ENCODE data around the gene RNF187.

RNF187 gene

GRCh38 chr1:228511546-228512445, 24.6 kb downstream of the RNF187 start:
- no peak for DNase-seq

DNA sequence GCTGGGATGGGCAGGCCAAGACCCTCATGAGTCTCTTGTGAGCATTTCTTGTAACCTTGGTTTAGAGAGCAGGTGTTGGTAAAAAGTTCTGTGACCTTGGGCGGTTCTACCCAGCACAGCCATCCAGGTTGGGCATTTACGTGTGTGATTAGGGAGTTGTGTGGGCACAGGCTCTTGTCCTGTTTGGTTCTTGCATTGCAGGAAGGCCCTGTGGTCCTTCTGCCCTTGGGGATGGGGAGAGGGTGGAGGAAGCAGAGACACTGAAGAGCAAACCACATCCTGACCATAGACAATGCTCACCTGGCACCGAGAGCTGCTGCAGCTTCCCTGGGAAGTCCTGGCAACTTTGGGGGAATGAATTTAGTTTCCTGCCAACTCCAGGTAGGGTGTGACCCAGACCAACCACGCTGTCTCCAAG, 25.6 kb downstream of the RNF187 start:
- no peak for DNase-seq

DNA sequence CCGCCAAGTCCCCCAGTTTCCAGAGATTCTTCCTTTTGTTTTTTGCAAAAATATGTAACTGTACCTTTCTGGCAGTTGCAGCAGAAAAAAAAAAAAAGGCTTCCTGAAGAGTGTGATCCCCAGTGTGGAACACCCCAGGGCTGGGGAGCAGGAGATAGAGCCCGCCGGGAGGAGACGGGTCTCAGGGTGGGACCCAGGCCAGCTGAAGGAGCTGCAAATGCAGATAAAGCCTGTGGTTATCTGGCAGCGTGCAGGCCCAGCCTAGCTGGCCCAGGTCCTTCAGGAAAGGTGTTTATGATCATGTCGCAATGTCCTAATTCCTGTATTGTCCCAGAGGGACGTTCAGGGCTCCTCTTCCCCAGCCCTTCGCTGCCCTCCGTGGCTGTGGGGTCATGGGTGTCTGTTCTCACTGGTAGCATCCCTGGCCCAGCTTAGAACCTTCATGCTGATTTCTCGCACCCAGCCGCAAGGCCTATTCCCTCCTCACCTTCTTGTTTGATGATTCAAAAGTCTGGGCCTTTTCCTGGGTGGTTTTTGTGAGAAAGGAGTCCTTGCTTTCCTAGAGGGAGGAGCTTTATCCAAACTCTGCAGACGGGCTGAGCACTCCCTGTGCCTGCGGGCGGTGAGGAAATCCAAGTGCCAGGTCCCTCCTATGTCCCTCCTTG, 26.2 kb downstream of the RNF187 start:
- no peak for DNase-seq

- DNase-seq = no peak
Observed at GRCh38 chr1:228514421-228514820, 27.2 kb downstream of the RNF187 start.

DNA sequence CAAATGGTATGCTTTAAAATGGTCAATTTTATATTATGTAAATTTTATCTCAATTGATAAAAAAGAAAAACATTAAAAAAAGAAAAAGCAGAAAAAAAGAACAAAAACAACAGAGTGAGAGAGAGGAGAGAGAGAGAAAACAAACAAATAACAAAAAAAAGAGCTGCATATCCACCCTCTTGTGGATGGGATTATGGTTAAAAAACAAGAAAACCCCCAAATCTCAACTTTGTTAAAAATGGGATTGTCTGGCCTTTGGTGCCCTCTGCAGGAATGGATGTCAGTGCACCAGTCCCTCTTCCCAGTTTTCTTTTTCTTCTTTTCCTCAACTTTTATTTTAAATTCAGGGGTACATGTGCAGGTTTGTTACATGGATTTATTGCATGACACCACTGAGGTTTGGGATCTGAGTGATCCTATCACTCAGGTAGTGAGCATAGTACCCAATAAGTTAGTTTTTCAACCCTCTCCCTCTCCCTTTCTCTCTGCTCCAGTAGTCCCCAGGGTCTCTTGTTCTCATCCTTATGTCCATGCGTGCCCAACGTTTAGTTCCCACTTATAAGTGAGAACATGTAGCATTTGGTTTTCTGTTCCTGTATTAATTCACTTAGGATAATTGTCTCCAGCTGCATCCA, 28.1 kb downstream of the RNF187 start:
- DNase-seq = no peak

DNA sequence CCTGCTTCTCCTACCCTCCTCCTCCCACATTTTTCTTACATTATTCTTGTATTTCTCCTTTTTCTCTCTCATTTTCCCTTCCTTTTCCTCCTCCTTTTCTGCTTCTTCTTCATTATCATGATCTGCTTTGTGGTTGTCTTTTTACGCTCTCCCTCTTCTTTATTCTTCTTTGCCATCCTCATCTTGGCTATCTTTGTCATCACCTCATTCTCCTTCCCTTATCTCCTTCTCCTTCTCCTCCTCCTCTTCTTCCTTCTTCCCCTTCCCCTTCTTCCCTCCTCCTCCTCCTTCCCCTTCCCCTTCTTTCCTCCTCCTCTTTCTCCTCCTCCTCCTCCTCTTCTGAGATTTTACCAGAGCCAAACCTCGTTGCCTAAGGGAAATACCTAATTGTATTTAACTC, 30.5 kb downstream of the RNF187 start:
- no peak for DNase-seq

DNA sequence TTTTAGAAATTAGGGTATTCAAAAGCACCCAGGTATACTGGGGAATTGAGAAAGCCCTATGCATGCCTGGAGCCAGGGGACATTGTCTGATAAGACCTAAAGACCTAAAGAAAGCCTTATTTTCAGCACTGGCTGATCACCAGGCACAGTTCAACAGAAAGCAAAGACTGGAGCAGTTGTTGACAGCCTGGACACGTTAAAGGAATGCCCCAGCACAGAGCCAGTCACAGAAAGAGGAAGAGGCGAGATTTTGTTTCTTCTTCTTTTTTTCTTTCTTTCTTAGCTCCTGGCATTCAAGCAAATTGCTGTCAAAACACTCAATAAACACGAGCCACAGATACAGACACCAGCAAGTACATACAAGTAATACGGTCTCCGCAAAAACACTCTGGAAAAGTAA, 40.4 kb downstream of the RNF187 start:
- DNase-seq = no peak

GRCh38 chr1:228528612-228529011, 41.4 kb downstream of the RNF187 start:
- DNase-seq = no peak

DNA sequence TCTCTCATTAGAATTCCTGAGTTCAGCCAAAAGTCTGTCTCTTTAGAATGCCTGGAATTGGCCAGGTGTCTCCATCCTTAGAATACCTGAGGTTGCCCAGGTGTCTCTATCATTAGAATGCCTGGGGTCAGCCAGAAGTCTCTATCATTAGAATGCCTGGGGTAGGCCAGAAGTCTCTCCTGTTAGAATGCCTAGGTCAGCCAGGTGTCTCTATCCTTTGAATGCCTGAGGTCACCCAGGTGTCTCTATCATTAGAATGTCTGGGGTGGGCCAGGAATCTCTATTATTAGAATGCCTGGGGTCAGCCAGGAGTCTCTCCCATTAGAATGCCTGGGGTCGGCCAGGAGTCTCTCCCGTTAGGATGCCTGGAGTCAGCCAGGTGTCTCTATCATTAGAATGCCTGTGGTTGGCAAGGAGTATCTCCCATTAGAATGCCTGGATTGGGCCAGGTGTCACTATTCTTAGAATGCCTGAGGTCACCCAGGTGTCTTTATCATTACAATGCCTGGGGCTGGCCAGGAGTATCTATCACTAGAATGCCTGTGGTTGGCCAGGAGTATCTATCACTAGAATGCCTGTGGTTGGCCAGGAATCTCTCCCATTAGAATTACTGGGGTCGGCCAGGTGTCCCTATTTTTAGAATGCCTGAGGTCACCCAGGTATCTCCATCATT, 43.0 kb downstream of the RNF187 start:
- no peak for DNase-seq

- no peak for DNase-seq
Observed at GRCh38 chr1:228530951-228531731, 44.0 kb downstream of the RNF187 start.

DNA sequence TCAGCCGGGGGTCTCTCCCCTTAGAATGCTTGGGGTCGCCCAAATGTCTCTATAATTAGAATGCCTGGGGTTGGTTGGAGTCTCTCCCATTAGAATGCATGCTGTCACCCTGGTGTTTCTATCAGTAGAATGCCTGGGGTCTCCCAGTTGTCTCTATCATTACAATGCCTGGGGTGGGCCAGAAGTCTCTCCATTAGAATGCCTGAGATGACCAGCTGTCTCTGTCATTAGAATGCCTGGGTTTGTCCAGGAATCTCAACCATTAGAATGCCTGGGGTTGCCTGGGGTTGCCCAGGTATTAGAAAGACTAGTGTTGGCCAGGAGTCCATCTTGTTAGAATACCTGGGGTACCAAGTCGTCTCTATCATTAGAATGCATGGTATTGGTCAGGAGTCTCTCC, 51.6 kb downstream of the RNF187 start:
- DNase-seq = no peak

DNA sequence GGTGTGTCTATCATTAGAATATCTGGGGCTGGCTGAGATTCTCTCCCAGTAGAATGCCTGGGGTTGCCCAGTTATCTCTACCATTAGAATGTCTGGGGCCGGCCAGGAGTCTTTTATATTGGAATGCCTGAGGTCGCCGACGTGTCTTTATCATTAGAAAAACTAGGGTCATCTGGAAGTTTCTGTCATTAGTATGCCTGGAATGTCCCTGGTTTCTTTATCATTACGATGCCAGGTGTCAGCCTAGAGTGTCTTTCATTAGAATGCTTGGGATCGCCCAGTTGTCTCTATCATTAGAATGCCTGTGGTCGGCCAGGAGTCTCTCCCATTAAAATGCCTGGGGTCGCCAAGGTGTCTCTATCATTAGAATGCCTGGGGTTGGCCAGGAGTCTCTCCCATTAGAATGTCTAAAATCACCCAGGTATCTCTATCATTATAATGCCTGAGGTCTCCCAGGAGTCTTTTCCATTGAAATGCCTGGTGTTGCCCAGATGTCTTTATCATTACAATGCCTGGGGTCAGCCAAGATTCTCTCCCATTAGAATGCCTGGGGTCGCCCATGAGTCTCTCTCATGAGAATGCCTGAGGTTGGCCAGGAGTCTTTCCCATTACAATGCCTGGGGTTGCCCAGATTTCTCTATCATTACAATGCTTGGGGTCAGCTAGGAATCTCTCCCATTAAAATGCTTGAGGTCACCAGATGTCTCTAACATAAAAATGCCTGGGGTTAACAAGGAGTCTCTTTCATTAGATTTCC, 53.2 kb downstream of the RNF187 start:
- no peak for DNase-seq

DNA sequence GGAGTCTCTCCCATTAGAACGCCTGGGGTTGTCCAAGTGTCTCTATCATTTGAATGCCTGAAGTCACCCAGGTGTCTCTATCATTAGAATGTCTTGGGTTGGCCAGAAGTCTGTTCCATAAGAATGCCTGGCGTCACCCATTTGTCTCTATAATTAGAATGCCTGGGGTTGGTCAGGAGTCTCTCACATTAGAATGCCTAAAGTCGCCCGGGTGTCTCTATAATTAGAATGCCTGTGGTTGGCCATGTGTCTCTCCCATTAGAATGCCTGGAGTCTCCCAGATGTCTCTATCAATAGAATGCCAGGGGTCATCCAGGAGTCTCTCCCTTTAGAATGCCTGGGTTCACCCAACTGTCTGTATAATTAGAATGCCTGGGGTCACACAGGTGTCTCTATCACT, 54.5 kb downstream of the RNF187 start:
- DNase-seq = no peak

- DNase-seq = no peak
Observed at GRCh38 chr1:228542376-228542775, 55.2 kb downstream of the RNF187 start.

- no peak for DNase-seq
Observed at GRCh38 chr1:228542981-228543380, 55.8 kb downstream of the RNF187 start.

DNA sequence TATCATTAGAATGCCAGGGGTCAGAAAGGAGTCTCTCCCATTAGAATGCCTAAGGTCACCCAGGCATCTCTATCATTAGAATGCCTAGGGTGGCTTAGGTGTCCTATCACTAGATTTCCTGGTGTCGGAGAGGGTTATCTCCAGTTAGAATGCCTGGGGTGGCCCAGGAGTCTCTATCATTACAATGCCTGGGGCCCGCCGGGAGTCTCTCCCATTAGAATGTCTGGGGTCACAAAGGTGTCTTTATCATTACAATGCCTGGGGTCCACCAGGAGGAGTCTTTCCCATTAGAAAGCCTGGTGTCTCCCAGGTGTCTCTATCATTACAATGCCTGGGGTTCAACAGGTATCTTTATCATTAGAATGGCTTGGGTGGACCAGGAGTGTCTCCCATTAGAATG, 56.2 kb downstream of the RNF187 start:
- DNase-seq = no peak

DNA sequence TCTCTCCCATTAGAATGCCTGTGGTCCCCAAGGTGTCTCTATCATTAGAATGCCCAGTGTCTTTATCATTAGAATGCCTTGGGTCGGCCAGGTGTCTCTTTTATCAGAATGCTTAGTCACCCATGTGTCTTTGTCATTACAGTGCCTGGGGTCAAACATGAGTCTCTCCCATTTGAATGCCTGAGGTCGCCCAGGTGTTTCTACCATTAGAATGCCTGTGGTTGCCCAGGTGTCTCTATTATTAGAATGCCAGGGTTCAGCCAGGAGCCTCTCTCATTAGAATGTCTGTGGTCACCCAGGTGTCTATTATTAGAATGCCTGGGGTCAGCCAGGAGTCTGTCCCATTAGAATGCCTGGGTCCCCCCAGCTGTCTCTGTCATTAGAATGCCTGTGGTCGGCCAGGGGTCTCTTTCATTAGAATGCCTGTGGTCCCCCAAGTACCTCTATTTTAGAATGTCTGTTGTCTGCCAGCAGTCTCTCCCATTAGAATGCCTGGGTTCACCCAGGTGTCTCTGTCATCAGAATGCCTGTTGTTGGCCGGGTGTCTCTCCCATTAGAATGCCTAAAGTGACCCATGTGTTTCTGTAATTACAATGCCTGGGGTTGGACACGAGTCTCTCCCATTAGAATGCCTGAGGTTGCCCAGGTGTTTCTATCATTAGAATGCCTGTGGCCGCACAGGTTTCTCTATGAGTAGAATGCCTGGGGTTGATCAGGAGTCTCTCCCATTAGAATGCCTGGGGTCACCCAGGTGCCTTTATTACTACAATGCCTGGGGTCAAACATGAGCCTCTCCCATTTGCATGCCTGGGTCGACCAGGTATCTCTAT, 57.1 kb downstream of the RNF187 start:
- DNase-seq = no peak

DNA sequence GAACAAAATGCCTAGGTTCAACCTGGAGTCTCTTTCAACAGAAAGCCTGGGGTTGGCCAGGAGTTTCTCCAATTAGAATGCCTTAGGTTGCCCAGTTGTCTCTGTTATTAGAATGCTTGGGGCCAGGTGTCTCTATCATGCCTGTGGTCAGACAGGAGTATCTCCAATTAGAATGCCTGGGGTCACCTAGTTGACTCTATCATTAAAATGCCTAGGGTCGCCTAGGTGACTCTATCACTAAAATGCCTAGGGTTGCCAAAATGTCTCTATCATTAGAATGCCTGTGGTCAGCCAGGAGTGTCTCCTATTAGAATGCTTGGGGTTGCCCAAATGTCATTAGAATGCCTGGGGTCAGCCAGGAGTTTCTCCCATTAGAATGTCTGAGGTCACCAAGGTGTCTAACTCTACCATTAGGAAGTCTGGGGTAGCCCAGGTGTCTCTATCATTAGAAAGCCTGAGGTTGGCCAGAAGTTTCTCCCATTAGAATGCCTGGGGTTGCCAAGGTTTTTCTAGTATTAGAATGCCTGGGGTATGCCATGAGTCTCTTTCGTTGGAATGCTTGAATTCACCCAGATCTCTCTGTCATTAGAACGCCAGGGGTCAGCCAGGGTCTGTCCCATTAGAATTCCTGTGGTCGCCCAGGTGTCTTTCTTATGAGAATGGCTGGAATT, 57.9 kb downstream of the RNF187 start:
- DNase-seq = no peak

Data from CD4-positive, alpha-beta T cell treated with Interferon gamma for 1 hour (primary cell).